GM19099 (cell line): ENCODE results near the gene OLIG1.

Experiments used
- POLR2A ChIP-seq: IDR thresholded peaks from 3 replicates; pipeline ENCODE4 v1.6.1; 2011; ENCODE audit warnings: low read depth; ENCODE audit not compliant: insufficient read length; ENCODE audit errors: extremely low read depth

OLIG1 gene

GRCh38 chr21:33116676-33117075 lies 46.7 kb downstream of the OLIG1 start:
- TF ChIP-seq POLR2A: no peak

- TF ChIP-seq POLR2A: no peak
These were observed 47.4 kb downstream of the OLIG1 start for GRCh38 chr21:33117101-33117888.
